Measurements from ENCODE around the gene WDR45B. TPM values are rescaled to one million over a fixed set of nuclear protein-coding genes. Genes with fewer than 3 reads are reported as not detected.

WDR45B gene
- polyA plus RNA-seq, 1 donor from 2014 or later, result 131 TPM

- no peak overlapping the region for H3K9ac ChIP-seq (ENCODE audit: low read length)
- no peak overlapping the region for H3K4me2 ChIP-seq (ENCODE audit: low read length)
- H4K20me1 ChIP-seq (ENCODE audit: insufficient read depth), result no peaks in the 10 kb centered on the region
- no peaks in the 10 kb centered on the region for H3K27me3 ChIP-seq (ENCODE audit: insufficient read depth, low read depth, low read length)
- TF ChIP-seq TAF1 (IDR thresholded peaks at IDR 0.05; ENCODE audit: low read depth), result no peak
- TF ChIP-seq RAD21 (conservative IDR thresholded peaks at IDR 0.05), result no peak
- TF ChIP-seq MXI1 (conservative IDR thresholded peaks at IDR 0.05; ENCODE audit: poor library complexity, severe bottlenecking), result no peak
- TF ChIP-seq EZH2 (IDR thresholded peaks at IDR 0.05; ENCODE audit: borderline replicate concordance, insufficient read depth, low read length, poor library complexity, severe bottlenecking), result no peak
- TF ChIP-seq REST (IDR thresholded peaks at IDR 0.05; ENCODE audit: borderline replicate concordance), result no peak
- TF ChIP-seq EP300 (conservative IDR thresholded peaks at IDR 0.05; ENCODE audit: poor library complexity, severe bottlenecking), result no peak
- TF ChIP-seq SMC3 (conservative IDR thresholded peaks at IDR 0.05; ENCODE audit: poor library complexity), result no peak
- TF ChIP-seq POLR2AphosphoS5 (IDR thresholded peaks at IDR 0.05), result no peak
- TF ChIP-seq CTCF (IDR thresholded peaks at IDR 0.05; ENCODE audit: poor library complexity, severe bottlenecking), result no peak
- no peaks in the 10 kb centered on the region for H3K79me2 ChIP-seq (replicated peaks; ENCODE audit: insufficient read depth, low read length)
- no peaks in the 10 kb centered on the region for H3K9me3 ChIP-seq (ENCODE audit: low read length)
- no peak overlapping the region for H2AFZ ChIP-seq (ENCODE audit: low read depth, low read length)
- no peak overlapping the region for H3K4me3 ChIP-seq (ENCODE audit: low read length)
- no peaks in the 10 kb centered on the region for H3F3A ChIP-seq (ENCODE audit: insufficient read depth, low read length, poor library complexity, severe bottlenecking)
- no peaks in the 10 kb centered on the region for H3K36me3 ChIP-seq (ENCODE audit: insufficient read depth, low read length)
- no peaks in the 10 kb centered on the region for H3K9me2 ChIP-seq (ENCODE audit: insufficient read depth, low read length)
- no peak overlapping the region for H3K27ac ChIP-seq (ENCODE audit: low read length)
Observed at GRCh38 chr17:82666931-82667667, 18.9 kb upstream of the WDR45B start.

- no peaks in the 10 kb centered on the region for H3K9me2 ChIP-seq (ENCODE audit: insufficient read depth, low read length)
- no peak overlapping the region for H2AFZ ChIP-seq (ENCODE audit: low read depth, low read length)
- H3K36me3 ChIP-seq (ENCODE audit: insufficient read depth, low read length), result no peaks in the 10 kb centered on the region
- no peak overlapping the region for H3K4me3 ChIP-seq (ENCODE audit: low read length)
- no peak overlapping the region for H3K9ac ChIP-seq (ENCODE audit: low read length)
- H3F3A ChIP-seq (ENCODE audit: insufficient read depth, low read length, poor library complexity, severe bottlenecking), result no peaks in the 10 kb centered on the region
- H3K27ac ChIP-seq (ENCODE audit: low read length), result no peak overlapping the region
- H3K79me2 ChIP-seq (replicated peaks; ENCODE audit: insufficient read depth, low read length), result no peaks in the 10 kb centered on the region
- H3K9me3 ChIP-seq (ENCODE audit: low read length), result no peaks in the 10 kb centered on the region
- no peak for TF ChIP-seq SMC3 (conservative IDR thresholded peaks at IDR 0.05; ENCODE audit: poor library complexity)
- TF ChIP-seq EP300 (conservative IDR thresholded peaks at IDR 0.05; ENCODE audit: poor library complexity, severe bottlenecking), result no peak
- no peak for TF ChIP-seq REST (IDR thresholded peaks at IDR 0.05; ENCODE audit: borderline replicate concordance)
- no peak for TF ChIP-seq MXI1 (conservative IDR thresholded peaks at IDR 0.05; ENCODE audit: poor library complexity, severe bottlenecking)
- no peak for TF ChIP-seq POLR2AphosphoS5 (IDR thresholded peaks at IDR 0.05)
- TF ChIP-seq EZH2 (IDR thresholded peaks at IDR 0.05; ENCODE audit: borderline replicate concordance, insufficient read depth, low read length, poor library complexity, severe bottlenecking), result no peak
- no peaks in the 10 kb centered on the region for H4K20me1 ChIP-seq (ENCODE audit: insufficient read depth)
- no peaks in the 10 kb centered on the region for H3K27me3 ChIP-seq (ENCODE audit: insufficient read depth, low read depth, low read length)
- no peak overlapping the region for H3K4me2 ChIP-seq (ENCODE audit: low read length)
Observed at GRCh38 chr17:82665891-82666290, 17.6 kb upstream of the WDR45B start.
